SH-SY5Y (cell line): ENCODE measurements around the gene TSSK2.

Source experiments
- GATA2 ChIP-seq: IDR thresholded peaks from 2 replicates; pipeline ENCODE4 v1.6.1; 2011; ENCODE audit warnings: mild to moderate bottlenecking, low read depth, low read length
- GATA3 ChIP-seq: IDR thresholded peaks from 2 replicates; pipeline ENCODE4 v1.6.1; 2011; ENCODE audit warnings: low read depth, mild to moderate bottlenecking, low read length, moderate library complexity

Gene TSSK2

DNA sequence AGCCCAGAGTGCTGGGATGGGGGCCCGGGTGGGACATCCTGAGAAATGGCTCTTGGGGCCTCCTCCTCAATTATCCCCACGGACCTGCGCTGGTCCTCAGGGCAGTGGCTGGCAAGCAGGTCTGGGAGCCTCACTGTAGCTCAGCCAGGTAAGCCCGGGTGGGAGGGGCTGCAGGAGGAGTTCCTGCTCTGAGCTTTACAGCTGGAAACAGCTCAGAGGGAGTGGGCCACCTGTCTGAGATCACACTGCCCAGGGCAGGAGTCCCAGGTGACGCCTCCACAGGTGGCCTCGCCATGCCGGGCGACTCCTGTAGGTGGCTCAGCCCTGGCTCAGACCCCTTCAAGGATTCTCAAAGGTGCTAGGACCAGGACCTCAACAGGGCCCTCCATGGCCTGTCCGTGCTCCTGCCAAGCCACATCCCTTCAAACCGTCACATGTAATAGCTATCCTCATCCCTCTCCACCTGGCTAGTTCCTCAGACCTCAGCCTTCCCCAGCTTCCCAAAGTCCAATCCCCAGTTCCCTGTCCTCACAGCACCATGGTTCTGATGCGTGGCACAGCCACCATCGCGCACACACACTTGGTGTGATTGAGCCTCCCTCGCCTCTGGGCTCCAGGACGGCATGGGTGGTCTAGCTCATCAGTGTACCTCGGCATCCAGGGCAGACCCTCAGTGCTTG lies 3.6 kb upstream of the TSSK2 start:
- TF ChIP-seq GATA2, result no peak
- TF ChIP-seq GATA3, result no peak

DNA sequence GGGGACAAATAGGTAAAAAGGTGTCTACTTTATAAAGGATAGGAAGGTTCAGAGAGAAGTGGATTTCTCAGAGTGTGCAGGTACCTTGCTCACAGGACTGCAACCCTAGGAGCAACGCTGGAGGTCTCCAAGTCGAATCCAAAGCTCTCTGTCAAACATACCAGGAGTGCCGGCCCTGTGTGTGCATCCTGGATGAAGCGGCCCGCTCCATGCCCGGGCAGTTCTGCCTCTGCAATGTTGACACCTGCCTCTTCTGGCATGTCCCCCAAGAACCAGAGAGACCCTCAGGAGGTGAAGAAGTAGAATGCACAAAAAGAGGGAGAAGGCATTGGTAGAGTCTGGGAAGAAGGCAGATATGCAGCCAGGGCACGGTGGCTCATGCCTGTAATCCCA lies 3.1 kb upstream of the TSSK2 start:
- TF ChIP-seq GATA2, result no peak
- TF ChIP-seq GATA3, result no peak

- TF ChIP-seq GATA3, result no peak
- TF ChIP-seq GATA2, result no peak
These were observed 2.0 kb upstream of the TSSK2 start for GRCh38 chr22:19128946-19129727.

- TF ChIP-seq GATA3 (no peak), GATA2 (no peak)
These were observed 1.2 kb upstream of the TSSK2 start for GRCh38 chr22:19129871-19130270.

- TF ChIP-seq GATA3 (no peak), GATA2 (no peak)
These were observed 542 bp downstream of the TSSK2 start for GRCh38 chr22:19131685-19132015.

DNA sequence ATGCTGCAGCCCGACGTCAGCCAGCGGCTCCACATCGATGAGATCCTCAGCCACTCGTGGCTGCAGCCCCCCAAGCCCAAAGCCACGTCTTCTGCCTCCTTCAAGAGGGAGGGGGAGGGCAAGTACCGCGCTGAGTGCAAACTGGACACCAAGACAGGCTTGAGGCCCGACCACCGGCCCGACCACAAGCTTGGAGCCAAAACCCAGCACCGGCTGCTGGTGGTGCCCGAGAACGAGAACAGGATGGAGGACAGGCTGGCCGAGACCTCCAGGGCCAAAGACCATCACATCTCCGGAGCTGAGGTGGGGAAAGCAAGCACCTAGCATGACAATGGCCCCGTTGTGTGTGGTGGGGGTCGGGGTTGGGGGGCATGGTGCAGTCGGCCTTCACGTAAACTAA lies 1.0 kb downstream of the TSSK2 start:
- TF ChIP-seq GATA2 (no peak), GATA3 (no peak)

GRCh38 chr22:19132693-19133400 lies 1.7 kb downstream of the TSSK2 start:
- no peak for TF ChIP-seq GATA2
- no peak for TF ChIP-seq GATA3

DNA sequence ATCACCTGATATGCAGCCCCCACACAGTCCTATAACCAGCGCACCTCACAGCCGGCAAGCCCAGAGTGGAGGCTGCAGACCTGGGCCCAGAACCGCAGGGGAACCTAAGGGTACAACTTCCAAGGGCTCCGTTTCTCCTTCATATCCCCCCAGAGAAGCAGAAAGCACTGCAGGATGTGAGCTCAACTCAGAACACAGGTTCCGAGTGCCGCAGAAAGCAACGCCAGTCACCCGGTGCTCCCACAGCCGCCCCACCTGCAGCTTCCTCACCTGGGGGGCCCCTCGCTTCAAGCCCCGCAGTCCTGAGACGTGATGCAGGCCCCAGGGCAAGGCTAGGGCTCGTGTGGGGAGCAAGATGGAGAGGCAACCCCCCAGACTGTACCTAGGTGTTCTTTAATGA lies 2.5 kb downstream of the TSSK2 start:
- TF ChIP-seq GATA2 (no peak), GATA3 (no peak)

DNA sequence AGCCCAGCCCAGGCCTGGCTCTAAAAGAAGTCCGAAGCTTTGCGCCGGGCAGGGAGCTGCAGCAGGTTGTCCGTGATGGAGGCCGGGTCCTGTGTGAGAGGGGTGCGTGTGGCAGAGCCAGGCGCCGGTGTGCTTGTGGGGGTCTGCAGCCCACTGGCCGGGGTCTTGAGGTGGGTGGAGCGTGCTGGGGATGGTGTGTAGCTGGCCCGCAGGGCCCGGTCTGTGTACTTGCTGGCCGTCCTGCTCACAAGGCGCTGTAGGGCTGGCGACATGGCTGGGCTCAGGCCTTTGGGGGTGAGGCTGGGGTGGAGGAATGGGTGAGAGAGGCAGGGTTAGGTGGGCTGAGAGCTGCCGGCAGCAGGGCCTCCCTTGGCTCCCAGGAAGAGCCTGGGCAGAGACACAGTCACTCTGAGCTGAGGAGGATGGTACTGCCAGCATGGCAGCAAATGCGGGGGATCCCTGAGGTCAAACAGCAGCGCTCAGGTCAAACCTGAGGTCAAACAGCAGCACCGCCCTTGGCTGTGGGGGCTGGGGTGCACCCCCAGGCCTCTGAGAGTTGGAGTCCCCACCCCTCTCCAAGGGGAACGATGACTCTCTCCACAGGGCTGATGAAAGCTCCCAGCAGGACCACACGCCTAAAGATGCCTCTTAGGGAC lies 3.2 kb downstream of the TSSK2 start:
- TF ChIP-seq GATA2, result no peak
- no peak for TF ChIP-seq GATA3

DNA sequence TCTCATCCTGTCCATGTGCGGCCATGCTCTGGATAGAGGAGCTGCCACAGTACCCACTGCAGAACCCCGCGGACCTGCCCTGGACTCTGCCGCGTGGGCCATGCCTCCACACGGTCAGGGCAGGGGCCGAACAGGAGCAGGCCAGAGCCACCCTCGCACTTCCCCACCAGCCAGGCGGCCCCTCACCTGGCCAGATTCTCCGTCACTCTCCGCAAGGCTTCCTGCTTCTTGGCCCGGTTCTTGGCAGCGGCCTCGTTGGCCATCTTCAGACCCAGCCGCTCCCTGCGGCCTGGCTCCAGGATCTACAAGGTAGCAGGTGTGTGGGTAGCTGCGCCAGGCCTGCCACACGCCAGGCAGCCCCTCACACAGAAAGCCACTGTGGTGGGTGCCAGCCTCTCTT lies 3.8 kb downstream of the TSSK2 start:
- TF ChIP-seq GATA3 (no peak), GATA2 (no peak)

- no peak for TF ChIP-seq GATA2
- no peak for TF ChIP-seq GATA3
These were observed 5.8 kb downstream of the TSSK2 start for GRCh38 chr22:19136915-19137314.

- TF ChIP-seq GATA2, result no peak
- no peak for TF ChIP-seq GATA3
These were observed 6.5 kb downstream of the TSSK2 start for GRCh38 chr22:19137384-19138216.

DNA sequence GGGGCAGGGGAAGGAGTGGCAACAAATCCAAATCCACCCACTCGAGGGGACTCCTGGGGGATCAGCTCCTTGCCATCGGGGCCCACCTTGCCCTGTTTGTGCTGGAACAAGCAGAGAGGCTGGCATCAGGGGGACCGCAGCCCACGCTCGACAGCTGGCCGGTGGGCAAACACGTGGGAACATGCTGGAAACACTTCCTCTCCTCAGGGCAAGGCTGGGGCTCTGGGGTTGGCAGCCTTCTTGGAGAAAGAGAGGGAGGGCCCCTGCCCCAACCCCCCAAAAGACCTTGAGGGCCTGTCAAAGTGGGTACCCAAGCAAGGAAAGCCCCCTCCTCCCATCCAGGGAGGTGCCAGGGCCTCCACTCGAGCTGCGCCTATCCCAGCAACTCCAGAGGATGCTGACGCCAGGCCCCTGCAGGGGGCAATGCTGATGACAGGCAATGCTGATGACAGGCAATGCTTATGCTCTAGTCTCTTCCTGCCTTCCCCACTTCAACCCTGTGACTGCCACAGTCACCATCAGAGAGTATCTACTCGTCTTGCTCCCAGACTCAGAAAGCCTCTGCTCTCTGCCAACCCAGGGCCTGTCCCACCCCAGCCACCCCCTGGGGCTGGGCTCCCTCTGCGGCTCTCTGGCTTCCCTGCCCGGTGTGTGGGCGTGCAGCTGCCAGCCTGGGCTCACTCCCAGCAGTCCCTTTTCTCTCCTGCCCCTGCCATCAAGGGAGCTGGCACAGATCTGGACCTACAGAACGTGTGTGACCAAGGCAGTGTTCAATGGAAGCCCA lies 7.3 kb downstream of the TSSK2 start:
- TF ChIP-seq GATA2, result no peak
